ENCODE data around the gene SDK1. TPM values are rescaled to one million over a fixed set of nuclear protein-coding genes. Genes with fewer than 3 reads are reported as not detected.

Gene SDK1
- total and polyA plus RNA-seq, 2 of the 8 experiments (the other 6 are each of a cell fraction or from before 2014, with no cell fraction given) = 3.3 to 7.2 TPM

DNA sequence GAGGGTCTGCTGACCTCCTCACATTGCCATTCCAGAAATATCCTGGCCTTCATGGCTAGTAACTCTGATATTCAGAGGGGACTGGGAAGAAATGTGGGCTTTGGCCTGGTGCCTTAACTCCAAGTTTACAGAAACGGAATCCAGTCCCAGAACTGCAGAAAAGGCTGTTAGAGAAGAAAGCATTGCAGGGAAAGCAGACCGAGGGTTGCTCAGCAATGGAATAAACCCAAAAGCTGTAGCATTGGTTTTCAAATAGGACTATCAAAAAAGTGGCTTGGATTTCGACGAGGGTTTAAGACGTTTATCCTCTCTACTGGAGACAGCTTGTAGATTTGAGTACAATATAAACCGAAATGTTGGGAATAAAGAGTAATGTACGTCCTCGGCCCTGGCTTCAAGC, 955.2 kb downstream of the SDK1 start (continued):
- TF ChIP-seq KDM1A (IDR thresholded peaks at IDR 0.05; ENCODE audit: borderline replicate concordance, low read length) = no peak
- TF ChIP-seq ZNF274 (IDR thresholded peaks at IDR 0.05; ENCODE audit: borderline replicate concordance, extremely low read depth, low read length) = no peak
- TF ChIP-seq SP4 (IDR thresholded peaks at IDR 0.05; ENCODE audit: low read length) = no peak
- TF ChIP-seq, protein P1, sequence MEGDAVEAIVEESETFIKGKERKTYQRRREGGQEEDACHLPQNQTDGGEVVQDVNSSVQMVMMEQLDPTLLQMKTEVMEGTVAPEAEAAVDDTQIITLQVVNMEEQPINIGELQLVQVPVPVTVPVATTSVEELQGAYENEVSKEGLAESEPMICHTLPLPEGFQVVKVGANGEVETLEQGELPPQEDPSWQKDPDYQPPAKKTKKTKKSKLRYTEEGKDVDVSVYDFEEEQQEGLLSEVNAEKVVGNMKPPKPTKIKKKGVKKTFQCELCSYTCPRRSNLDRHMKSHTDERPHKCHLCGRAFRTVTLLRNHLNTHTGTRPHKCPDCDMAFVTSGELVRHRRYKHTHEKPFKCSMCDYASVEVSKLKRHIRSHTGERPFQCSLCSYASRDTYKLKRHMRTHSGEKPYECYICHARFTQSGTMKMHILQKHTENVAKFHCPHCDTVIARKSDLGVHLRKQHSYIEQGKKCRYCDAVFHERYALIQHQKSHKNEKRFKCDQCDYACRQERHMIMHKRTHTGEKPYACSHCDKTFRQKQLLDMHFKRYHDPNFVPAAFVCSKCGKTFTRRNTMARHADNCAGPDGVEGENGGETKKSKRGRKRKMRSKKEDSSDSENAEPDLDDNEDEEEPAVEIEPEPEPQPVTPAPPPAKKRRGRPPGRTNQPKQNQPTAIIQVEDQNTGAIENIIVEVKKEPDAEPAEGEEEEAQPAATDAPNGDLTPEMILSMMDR (IDR thresholded peaks at IDR 0.05; ENCODE audit: control extremely low read depth in 1 of 3, insufficient read depth in 1 of 3, low read depth in 1 of 3, low read length in 3 of 3) = no peak
